ENCODE results near the gene RP2.

Gene RP2

DNA sequence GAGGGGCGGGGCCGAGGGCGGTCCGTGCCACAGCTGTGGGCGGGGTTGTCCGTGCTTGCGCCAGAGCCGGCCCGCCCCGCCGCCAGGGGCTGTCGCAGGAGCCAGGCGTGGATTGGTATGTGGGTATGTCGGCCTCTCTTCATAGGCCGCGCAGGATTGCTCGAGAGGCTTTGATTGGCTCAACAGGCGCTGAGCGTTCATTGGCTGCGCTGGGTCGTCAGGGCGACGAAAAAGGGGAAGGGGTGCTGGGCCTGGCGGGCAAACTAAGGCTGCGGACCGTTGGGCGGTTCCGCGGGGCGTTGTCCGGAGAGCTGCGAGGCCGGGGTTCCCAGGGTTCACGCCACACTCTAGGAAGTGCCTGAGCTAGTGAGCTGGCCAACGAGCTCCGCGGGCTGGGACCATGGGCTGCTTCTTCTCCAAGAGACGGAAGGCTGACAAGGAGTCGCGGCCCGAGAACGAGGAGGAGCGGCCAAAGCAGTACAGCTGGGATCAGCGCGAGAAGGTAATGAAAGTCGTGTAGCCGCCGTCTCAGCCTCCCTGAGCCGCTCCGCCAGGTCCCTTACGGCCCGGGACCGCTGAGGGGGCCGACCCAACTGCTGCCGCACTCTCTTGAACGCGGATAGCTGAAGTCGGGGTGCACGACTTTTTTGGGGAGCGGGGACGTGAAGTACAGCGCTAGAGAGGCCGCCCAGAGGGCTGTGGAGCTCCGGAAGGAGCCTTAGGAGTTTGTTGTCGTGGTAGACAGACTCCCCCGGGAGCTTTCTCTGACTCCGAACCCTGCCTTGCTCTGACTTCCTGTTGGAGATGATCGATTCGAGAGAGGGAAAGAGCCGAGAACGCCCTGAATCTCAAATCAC lies at the start of gene RP2:
Gene RP2 (plus strand): TSS at position 343 of the 857 bp plus-strand sequence. CDS start 58 bp downstream, at position 401.
- FAIRE-seq = peak; percentile 99

DNA sequence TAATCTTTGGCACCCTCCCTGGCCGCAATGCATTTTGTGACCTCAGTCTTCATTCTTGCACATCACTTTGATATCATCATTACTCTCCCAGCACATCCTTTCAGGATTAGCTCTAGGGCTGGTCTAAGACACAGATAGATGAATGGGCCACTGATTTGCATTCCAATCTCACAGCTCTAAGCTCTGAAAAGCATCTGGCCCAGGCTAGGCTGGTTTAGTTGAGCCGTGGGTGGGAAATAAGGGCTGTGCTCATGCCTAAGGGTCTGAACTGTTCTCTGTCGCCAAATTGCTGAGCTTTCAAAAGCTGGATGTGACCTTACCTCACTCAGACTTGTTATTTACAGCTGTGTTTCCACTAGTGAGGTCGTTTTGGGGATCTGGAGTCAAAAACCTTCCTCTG lies 47.9 kb upstream of the RP2 start:
- FAIRE-seq = no peak

DNA sequence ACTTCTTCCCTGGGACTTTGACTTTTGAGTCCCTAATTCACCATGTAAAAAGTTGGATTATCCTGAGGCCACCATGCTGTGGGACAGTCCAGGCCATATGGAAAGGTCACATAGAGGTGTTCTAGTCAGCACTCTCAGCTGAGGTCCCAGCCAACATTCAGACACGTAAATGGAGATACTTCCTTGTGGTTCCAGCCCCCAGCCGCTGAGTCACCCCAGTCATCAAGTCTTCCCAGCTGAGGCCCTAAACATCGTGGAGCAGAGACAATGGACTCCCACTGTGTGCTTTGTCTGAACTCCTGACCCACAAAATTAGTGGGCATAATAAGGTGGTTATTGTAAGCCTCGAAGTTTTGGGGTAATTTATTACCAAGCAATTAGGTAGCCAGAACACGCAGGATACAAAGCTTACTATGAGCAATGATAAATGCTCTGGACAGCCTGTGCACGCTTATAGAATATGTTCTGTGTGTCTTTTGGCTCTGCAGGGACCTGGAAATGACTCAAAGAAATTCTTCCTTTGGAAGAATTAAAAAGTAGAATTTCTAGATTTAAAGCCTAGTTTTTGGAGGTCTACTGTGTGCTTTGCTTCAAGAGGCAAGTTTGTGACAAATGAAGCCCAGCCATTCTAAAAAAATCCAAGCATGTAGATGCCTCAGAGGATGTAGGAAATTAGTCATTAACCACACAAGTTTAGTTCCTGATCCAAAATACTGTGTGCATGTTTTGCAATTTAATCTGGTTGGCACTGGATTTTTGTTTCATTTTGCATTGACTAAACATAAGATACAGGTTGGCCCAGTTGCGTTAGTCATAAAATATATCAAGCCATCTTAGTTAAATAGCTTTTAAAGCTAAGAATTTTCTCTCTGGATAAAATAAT lies 44.7 kb upstream of the RP2 start:
- FAIRE-seq = no peak

DNA sequence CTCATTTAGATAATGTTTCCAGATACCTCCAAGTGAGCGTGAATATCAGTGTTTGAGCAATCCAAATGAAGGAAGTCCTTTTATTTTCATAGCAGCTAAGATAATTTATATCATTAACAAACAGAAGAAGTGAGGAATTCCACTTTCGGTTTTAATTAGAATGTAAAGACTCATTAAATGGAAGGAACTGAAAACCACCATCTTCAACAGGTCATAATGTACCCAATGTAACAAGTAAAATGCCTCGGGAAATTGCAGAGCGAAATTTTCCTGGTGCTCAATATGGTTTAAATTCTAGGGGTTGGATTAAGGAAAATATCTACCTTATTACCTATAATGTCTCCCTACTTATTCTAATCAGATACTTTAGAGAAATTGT lies 44.0 kb upstream of the RP2 start:
- FAIRE-seq = no peak

DNA sequence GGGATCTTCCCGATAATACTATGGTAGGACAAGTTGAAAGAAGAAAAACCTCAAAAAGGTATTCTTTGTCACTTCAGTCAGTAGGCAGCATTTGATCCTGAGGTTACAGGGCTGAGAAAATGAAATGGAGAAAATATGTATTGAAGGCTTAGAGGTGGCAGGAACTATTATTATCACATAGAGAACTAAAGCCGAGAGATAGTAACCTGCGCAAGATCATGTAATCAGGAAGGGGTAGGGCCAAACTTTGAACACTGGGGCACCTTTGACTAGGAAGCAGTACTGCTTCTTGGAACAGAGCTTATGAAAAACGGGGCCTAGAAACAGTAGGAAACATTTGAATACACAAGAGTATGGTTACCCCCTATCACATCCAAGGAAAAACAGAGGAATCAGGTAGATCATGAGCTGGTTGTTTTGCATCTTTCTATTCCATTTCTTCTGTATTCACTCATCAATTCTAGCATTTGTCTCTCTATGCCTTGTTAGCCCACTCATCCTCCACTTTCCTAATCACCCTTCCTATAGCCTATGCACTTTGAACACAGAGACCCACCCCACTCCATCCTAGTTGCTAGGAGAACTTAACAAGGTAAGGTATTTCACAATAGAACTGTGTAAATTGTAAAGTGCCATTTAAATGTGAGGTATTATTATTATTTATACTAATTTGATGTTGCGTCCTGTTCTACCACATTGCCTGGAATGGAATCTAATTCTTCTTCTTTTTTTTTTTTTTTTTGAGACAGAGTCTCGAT lies 43.3 kb upstream of the RP2 start:
- no peak for FAIRE-seq

DNA sequence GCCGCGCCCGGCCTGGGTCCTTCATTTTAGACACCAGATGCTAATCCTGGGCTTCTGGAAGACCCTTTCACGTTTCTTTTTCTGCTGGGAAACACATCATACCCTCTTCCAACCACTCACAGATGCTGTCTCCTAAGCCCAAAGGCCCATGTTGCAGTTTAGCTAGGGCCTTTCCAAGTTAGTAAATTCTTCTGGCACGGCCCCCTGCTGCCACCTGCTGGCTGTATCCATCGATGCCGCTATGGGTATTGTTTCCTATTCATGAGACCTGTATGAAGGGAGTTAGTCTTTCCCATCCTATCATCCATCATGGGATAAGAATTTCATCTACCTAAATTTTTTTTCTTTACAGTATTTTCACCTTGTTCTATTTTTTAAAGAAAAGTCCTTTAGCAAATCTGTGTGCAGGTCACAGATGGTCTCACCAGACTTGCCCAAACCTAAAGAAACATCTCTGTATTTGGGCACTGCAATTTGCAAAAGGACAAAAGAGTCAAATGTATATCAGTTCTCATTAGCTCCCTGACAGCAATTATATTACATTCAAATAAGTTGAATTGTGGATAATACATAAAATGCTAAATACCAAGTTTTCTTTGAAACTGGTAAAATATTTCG lies 40.2 kb upstream of the RP2 start:
- FAIRE-seq = peak; percentile 90

DNA sequence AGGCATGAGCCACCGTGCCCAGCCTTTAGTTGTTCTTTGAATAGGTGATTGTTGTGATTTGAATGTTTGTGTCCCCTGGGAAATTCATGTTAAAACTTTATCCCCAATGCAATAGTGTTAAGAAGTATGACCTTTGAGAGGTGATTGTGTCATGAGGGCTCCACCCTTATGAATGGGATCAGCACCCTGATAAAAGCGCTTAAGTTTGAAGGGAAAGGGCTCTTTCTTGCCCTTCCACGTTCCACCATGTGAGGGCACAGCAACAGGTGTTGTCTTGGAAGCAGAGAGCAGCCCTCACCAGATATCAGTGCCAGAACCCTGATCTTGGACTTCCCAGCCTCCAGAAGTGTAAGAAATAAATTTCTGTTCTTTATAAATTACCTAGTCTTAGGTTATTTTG lies 33.7 kb upstream of the RP2 start:
- FAIRE-seq = no peak

DNA sequence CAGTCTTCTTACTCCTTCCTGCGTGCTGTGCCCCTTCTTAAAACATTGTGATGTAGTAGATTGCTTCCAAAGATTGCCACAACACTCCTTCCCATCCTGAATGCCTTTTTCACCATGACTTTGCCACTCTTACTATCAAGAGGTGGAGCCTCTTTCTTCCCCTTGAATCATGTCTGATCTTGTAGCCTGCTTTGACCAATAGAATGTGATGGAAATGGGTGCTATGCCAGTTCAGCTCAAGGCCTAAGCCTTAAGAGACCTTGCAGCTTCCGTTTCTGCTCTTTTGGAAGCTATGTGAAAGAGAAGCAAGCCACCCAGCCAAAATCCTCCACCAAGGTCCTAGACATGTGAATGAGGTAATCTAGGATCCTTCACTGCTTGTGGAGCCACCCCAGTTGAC lies 31.6 kb upstream of the RP2 start:
- FAIRE-seq = no peak

DNA sequence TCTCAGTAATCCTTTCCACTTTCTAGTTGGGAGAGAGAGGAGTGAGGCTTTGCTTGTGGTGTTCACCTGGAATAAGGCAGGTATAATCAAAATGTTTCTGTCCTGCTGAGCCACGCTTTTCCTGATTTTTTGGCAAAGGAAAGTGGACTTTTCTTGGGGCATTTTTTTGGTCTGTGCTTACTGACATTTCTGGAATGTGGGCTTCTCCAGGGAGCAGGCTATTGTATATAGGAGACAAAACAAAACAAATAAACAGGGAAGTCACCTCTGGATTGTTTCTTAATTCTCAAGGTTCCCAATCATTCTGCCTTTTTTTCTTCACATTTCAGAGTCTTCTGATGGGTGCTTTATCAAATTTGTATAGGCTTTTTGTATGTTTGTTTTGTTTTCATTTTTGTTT lies 25.7 kb upstream of the RP2 start:
- no peak for FAIRE-seq

DNA sequence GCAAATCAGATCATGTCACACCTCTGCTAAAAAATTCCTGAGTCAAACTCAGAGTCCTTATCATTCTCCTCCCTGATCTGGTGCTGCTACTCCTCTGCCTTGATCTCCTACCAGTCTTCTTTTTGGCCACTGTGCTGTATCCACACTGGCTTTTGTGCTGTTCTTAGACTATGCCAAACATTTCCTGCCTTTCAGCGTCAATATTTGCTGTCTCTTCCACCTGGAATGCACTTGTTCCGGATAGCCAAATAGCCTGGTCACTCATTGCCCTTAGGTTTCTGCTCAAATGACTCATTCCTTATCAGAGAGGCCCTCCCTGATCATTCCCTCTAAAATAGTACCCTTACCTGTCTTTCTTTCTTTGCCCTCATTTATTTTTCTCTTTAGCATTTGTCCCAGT lies 24.4 kb upstream of the RP2 start:
- no peak for FAIRE-seq

DNA sequence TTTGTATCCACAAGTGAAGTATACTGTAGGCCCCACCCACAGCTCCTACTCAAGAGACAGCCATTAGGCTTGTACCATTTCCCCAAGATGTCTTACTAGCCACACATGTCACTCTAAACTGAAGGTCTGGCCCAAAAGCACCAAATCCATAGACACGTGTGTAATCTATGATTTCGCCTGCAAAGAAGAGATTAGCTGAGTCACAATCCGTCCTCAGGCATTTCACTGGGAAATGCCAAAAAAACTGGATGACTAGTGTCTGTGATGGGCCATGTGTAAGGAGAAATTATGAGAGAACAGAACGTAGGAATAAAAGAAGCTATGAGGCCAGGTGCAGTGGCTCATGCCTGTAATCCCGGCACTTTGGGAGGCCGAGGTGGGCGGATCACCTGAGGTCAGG lies 21.9 kb upstream of the RP2 start:
- no peak for FAIRE-seq

DNA sequence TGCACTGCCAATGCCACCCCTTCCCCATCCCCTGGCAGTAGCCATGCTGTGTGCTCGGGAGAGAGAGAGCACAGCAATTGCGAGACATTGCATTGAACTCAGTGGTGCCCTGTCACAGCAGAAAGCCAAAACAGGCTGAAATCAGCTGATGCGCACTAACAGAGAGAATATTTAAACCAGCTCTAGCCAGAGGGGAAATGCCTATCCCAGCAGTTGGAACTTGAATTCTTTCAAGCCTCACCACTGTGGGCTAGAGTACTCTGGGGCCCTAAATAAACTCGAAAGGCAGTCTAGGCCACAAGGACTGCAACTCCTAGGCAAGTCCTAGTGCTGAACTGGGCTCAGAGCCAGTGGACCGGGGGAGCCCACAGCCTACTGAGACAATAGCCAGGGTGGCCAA lies 17.7 kb upstream of the RP2 start:
- FAIRE-seq = no peak

DNA sequence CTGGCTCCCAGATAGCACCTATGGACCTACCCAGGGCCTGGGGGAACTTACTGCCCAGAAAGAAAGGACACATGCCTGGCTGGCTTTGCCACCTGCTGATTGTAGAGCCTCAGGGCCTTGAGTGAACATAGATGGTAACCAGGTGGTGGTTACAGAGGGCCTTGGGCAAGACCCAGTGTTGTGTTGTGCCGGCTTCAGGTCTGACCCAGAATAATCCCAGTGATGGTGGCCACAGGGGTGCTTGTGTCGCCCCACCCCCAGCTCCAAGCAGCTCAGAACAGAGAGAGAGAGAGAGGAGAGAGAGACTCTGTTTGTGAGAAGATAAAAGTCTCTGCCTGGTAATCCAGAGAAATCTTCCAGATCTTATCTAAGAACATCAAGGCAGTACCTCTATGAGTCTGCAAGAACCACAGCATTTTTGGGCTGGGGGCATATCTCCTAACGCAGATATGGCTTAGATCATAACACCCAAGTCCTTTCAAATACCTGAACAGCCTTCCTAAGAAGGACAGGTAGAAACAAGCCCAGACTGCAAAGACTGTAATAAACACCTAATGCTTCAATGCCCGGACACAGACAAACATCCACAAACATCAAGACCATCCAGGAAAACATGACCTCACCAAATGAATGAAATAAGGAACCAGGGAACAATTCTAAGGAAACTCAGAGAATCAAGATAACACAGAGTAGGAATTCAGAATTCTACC lies 16.3 kb upstream of the RP2 start:
- no peak for FAIRE-seq

DNA sequence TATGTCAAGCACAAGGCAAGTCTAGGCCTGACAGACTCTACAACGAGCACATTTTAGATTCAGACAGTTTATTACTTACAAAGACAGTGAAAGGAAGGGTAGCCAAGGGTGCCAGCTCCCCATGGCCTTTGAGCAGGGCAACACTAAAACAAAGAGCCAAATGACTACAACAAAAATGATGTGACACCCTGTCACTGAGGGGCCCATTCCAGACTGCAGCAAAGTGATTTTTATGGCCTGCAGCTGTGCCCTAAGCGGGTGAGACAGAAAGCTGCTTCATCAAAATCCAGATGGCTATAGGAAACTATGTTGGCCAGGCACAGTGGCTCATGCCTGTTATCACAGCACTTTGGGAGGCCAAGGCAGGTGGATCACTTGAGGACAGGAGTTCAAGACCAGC lies 13.4 kb upstream of the RP2 start:
- no peak for FAIRE-seq

DNA sequence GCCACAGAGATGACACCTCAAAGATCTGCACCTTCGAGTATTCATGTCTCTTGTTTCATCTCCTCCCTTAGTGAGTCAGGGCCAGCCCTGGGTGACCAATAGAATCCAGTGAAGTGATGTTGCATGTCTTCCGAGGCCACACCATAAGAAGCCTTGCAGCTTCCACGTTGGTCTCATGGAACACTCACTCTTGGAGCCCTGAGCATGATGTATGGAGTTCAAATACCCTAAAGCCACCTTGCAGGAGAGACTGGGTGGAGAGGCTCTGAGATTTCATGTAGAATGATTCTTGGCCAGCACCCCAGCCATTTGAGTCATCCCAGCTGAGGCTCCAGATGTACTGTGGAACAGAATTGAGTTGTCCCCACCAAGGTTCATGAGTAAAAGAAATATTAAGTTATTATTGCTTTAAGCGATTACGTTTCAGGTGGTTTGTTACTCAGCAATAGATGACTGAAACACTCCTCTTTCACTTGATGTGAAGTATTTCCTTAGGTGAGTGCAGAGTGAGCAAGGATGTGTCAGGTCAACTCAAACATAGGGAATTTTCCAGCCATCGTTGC lies 5.0 kb upstream of the RP2 start:
- FAIRE-seq = no peak

DNA sequence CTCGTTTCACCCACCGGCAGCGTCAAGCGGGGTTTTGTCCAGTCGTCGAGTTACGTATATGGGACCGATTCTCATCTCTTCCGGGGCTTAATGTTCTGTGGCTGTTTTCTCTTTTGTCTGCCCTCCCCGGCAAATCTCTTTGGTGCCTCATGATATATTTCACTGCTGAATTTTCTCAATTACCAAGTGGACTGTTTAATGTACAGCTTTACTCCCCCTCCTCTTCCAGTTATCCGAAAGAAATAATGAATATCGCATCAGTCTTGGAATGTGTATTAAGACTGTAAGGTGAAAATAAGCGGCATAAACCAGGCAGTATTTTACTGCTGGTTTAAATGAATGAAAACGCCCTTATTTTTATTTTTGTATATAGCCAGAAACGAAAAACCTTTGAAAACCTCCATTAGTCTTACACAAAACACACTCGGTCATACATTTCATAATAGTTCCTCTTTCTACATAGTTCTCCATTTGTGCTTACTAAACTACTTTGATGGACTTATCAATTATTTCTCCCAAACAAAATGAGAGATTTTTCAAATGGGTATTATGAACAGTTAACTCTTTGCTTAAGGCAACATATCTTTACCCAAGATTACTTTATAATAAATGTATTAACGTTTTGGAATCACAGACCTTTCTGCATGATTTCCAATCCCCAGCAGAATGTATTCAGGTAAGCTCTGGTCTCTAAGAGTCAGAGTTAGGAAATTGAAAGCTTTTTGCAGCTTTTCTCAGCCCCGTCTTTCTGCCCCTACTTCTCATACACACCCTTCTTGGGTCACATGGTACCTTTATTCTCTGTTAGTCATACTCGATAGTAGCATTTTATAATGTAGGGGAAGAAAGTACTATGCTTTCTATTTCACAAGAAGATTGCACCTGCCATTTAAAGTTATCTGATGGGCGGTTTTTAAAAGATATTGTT lies 979 bp downstream of the RP2 start:
- FAIRE-seq = peak; percentile 47

DNA sequence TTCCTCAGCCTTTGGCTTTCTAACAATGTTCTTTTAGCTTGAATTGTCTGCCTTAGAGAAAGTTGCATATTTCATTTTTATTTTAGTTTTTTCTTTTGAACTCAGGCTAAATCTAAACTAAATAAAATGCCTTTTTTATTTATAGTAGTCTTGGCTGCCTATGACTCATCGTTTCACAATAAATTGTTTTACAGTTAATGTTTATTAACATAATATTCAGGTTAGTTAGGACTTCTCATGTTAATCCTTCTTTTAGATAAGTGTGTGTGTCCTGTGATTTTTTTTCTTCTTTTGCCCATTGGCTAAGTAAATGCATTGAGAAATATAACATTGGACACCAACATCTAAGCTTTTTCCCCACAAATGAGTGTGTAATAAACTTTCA lies 1.6 kb downstream of the RP2 start:
- peak; percentile 57 for FAIRE-seq

DNA sequence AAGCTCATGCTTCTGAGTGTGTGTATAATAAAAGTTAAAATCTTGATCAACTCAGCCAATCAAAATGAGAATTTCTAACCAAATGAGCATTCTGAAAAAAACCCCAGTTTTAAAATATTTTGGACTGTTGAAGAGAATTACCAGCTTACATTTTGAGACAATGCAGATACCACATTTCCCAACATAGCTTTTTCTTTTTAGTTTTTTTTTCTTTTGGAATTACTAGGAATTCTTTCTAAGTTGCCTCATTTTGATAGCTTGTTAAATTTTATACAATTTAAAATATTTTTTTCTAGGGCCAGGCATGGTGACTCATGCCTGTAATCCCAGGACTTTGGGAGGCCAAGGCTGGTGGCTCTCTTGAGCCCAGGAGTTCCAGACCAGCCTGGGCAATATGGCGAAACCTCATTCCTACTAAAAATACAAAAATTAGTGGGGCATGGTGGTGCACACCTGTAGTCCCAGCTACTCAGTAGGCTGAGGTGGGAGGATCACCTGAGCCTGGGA lies 2.2 kb downstream of the RP2 start:
- FAIRE-seq = no peak

DNA sequence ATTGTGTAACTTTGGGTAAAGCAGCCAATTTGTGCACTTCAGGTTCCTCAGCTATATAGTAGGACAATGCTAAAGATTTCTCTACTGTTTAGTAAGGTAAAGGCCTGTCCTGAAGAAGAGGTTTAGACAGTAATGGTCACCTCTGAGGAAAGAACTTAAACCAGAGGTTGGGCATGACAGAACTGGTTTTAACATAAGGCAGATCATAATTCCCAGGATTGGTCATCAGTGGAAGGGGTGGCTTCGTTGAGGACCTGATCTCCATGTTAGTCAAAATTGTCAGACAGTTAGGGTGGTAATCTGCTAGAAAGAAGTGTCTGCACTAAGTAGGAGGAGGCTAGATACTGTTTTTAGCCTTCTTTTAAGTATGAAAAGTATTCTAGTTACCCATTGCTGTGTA lies 4.1 kb downstream of the RP2 start:
- FAIRE-seq = peak; percentile 13

DNA sequence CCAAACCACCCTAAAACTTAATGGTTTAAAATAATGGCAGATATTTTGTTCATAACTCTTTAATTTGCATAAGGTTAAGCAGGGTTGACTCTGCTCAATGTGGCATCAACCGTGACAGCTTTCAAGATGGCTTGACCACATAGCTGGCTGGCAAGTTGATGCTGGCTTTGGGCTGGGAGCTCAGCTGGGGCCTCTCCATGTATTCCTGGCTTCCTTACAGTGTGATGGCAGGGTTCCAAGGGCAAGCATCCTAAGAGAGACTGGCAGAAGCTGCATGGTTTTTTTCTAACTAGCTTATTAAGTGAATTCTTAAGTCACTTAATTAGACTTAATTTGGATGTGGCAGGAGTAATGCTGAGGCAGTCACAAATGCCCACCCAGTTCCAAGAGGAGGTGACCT lies 4.5 kb downstream of the RP2 start:
- FAIRE-seq = no peak

DNA sequence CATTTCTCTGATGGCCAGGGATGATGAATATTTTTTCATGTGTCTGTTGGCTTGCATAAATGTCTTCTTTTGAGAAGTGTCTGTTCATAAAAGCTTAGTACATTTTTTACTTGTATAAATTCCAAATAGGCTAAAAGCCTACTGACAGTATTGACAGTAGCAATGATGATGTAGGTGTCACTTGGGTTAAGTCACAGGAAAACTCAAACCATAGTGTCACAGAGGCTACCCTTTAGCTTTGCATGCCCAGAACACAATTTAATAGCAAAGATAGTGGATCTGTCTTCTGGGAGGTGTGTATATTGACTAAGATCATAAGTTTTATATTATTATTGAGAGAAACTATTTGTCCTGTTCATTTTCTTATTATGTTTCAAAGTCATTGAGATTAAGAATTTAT lies 8.1 kb downstream of the RP2 start:
- no peak for FAIRE-seq

Measured in G401.6 (cell line).